Measurements from ENCODE around the gene IL1RAPL1. TPM values are rescaled to one million over a fixed set of nuclear protein-coding genes. Genes with fewer than 3 reads are reported as not detected.

IL1RAPL1 gene
- total and polyA plus RNA-seq, 9 of the 15 experiments (the other 6 are each of a cell fraction or from before 2014, with no cell fraction given): 0.04 to 0.07 (median 0.04) TPM; not detected in 6

- ChIA-PET CTCF (ENCODE audit: low intra/inter-chr PET ratio) (no interaction called here), POLR2A (no interaction called here)
- H3K4me2 ChIP-seq (ENCODE audit: insufficient read depth, low read length): no peak overlapping the region
- H3K9ac ChIP-seq (ENCODE audit: insufficient read depth in 1 of 2, low read depth in 2 of 2, low read length in 2 of 2): no peak overlapping the region
- H3K4me3 ChIP-seq: no peak overlapping the region
- H3K9me1 ChIP-seq (ENCODE audit: control insufficient read depth, insufficient read depth, low read length): no peaks in the 10 kb centered on the region
- intact Hi-C loops (cut with micrococcal nuclease) (no loop called here), in situ Hi-C loops (cut with MboI) (no loop called here)
- no peaks in the 10 kb centered on the region for H3K4me1 ChIP-seq (replicated peaks in 1 of 2; ENCODE audit: control insufficient read depth in 2 of 2, insufficient read depth in 2 of 2, low read length in 2 of 2)
- no TSS peak for BruUV-seq (replicated peaks)
- no peaks in the 10 kb centered on the region for H3K9me3 ChIP-seq (replicated peaks; ENCODE audit: control insufficient read depth, insufficient read depth, low read depth, low read length)
- H2AFZ ChIP-seq (ENCODE audit: low read depth, low read length): no peak overlapping the region
- no peaks in the 10 kb centered on the region for H4K20me1 ChIP-seq (replicated peaks; ENCODE audit: control insufficient read depth, insufficient read depth, low read length)
- H3K36me3 ChIP-seq (ENCODE audit: control insufficient read depth, insufficient read depth, low read length): no peaks in the 10 kb centered on the region
- H3K27ac ChIP-seq (ENCODE audit: extremely low read depth, low read depth, low read length): no peak overlapping the region
- FAIRE-seq (no peak), DNase-seq (ENCODE audit: extremely low read depth in 1 of 4, low spot score in 3 of 4) (no peak), ATAC-seq (no peak)
- 0% methylated on average over 4 of the region's 4 CpGs for WGBS (ENCODE audit: insufficient coverage, low coverage, missing lambda C conversion rate)
- no peaks in the 10 kb centered on the region for H3K27me3 ChIP-seq (ENCODE audit: control insufficient read depth in 2 of 2, insufficient read depth in 2 of 2, low read length in 2 of 2)
- no peaks in the 10 kb centered on the region for H3K79me2 ChIP-seq (ENCODE audit: control insufficient read depth, insufficient read depth, low read length)
- TF ChIP-seq SNRNP70 (optimal IDR thresholded peaks at IDR 0.05; ENCODE audit: low read depth, low read length): no peak
- no peak for TF ChIP-seq E4F1 (CRISPR knock-in tag; IDR thresholded peaks at IDR 0.05; ENCODE audit: borderline replicate concordance)
- no peak for TF ChIP-seq ZNF830 (CRISPR knock-in tag; IDR thresholded peaks at IDR 0.05)
- TF ChIP-seq SAFB2 (IDR thresholded peaks at IDR 0.05; ENCODE audit: borderline replicate concordance, low read depth, low read length, severe bottlenecking): no peak
- no peak for TF ChIP-seq MTA1 (IDR thresholded peaks at IDR 0.05; ENCODE audit: borderline replicate concordance)
- TF ChIP-seq PBX2 (CRISPR knock-in tag; IDR thresholded peaks at IDR 0.05; ENCODE audit: low read depth): no peak
- no peak for TF ChIP-seq PBX2 (tag; conservative IDR thresholded peaks at IDR 0.05; ENCODE audit: low read depth)
- no peak for TF ChIP-seq ETV5 (CRISPR knock-in tag; IDR thresholded peaks at IDR 0.05; ENCODE audit: low read depth)
- no peak for TF ChIP-seq PKNOX1 (IDR thresholded peaks at IDR 0.05)
- TF ChIP-seq ZBTB49 (CRISPR knock-in tag; IDR thresholded peaks at IDR 0.05; ENCODE audit: borderline replicate concordance): no peak
These were observed 881.8 kb downstream of the IL1RAPL1 start for GRCh38 chrX:29468911-29469494.

All from K562 (cell line).